GM18508 (cell line): ENCODE results near the gene CYS1.

Experiments used
- ATAC-seq: cut with Tn5 transposase; IDR thresholded peaks from one replicate; pipeline ENCODE4 v1.9.1; 2021; ENCODE audit warnings: moderate number of reproducible peaks; ENCODE audit not compliant: insufficient read depth, unreplicated experiment

The CYS1 gene

DNA sequence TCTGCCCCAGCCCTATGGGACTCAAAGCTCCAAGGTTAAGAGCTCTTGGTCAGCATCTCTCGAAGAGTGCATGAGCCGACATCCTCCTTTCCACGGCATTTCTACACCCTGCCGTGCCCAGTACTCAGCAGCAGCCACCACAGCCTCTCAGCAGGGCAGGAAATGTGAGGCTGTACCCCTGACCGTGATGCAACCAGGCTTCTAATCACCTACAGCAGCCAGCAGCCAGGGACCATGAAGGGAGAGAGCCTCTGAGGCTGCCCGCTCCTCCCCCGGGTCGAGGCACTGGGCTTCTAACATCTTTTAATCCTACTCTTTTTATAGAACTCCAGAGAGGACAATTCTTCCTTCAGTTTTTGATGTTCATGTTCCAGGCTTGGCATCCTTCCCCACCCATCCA, 6.5 kb downstream of the CYS1 start:
- ATAC-seq, result no peak

DNA sequence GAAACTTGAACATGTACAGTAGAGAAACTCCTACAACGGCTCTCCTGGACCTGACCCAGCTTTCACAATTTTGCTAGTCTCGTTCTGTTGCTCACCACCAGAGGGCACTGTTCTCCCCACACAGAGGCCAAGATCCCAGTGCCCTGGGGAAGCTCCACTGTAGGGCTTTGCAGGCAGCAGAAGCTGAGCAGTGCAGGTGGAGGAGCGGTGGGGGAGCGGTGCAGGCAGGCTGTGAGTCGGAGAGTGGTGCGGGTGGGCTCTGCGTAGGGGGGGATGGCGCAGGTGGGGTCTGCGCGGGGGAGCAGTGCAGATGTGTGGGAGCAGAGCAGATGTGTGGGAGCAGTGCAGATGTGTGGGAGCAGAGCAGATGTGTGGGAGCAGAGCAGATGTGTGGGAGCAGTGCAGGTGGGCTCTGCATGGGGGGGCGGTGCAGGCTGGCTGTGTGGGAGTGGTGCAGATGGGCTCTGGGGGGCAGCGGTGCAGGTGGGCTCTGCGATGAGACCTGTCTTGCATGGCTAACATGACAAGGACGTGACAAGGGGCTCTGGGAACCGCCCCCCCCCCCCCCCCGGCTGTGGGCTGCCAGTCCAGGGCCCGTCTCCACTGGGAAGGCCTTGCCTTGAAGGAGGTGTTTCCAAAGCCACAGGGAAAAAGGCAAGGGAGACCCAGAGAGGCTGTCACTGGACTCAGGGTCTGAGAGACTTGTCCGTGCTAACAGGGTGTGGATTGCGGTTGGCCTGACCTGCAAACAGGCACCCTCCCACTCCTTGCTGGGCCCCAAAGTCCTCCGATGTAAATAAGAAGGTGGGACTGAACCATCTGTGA, 7.3 kb downstream of the CYS1 start:
- ATAC-seq, result no peak

DNA sequence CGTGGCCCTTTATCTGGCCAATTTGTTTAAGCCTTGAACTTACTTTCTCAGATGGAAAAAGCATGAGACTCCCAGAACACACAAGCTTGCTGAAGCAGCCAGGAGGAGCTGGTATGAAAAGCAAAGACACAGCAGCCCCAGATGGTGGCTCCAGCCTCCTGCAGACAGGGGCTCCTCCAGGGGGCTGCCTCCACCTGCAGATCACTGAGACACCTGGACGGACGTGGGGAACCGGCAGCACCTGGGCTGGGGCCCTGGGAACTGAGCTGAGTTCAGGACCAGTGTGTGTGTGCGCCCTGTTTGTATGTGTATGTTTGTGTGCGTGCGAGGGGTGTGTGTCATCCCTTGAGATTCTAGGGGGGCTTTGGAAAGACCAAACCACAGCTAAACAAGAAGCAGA, 8.6 kb downstream of the CYS1 start:
- no peak for ATAC-seq

DNA sequence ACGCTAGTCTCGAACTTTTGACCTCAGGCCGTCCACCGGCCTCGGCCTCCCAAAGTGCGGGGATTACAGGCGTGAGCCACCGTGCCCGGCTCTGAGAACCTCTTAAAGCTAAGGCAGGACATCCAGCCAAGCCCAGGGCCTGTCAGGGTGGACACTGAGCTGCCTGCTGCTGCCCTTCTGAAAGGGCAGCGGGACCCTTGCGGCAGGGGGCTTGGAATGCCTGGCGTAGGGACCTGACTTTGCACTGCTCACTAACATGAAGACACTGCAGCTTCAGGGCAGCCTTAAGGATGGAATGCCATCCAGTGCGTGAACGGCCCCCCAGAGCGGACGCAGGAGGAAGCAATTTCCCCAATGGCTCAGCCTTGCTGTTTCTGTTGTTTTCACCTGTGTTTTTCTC, 9.0 kb downstream of the CYS1 start:
- ATAC-seq, result no peak

DNA sequence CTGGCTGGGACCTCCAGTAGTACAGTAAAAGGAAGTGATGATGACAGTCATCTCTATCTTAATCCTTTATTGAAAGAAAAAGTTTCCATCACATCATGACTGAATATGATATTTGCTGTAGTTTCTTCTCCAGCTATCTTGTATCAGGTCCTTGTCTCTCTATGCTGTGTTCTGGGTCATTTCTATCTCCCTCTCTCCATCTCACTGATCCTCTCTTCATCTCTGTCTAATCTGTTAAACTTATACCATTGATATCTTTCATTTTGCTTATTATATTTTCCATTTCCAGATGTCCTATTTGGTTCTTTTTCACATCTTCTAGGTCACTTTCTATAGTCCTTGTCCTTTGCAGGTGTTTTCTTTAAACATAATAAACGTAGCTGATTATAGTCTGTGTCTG, 12.3 kb downstream of the CYS1 start:
- no peak for ATAC-seq

DNA sequence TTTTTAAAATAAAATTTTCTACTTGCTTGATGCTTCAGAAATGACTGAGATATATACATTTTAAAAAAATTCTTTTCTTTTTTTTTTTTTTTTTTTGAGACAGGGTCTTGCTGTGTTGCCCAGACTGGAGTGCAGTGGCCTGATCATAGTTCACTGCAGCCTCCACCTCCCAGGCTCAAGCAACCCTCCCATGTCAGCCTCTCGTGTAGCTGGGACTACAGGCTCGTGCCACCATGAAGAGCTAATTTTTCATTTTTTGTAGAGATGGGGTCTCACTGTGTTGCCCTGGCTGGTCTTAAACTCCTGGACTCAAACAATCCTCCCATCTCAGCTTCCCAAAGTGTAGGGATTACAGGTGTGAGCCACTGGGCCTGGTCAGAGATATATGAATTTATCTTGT, 12.9 kb downstream of the CYS1 start:
- ATAC-seq, result no peak

DNA sequence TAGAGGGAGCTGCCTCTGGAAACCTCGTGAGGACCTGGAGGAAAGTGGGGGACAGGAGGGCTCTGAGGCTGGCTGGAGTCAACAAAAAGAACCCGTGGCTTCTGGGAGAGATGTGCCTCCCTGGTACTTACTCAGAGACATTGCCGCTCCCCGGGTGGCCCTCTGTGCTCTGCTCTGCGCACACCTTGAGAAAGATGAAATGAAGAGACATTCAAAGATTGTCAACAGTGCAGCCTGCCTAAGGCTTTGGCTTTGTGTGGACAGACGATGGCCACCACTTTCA, 14.5 kb downstream of the CYS1 start:
- no peak for ATAC-seq

DNA sequence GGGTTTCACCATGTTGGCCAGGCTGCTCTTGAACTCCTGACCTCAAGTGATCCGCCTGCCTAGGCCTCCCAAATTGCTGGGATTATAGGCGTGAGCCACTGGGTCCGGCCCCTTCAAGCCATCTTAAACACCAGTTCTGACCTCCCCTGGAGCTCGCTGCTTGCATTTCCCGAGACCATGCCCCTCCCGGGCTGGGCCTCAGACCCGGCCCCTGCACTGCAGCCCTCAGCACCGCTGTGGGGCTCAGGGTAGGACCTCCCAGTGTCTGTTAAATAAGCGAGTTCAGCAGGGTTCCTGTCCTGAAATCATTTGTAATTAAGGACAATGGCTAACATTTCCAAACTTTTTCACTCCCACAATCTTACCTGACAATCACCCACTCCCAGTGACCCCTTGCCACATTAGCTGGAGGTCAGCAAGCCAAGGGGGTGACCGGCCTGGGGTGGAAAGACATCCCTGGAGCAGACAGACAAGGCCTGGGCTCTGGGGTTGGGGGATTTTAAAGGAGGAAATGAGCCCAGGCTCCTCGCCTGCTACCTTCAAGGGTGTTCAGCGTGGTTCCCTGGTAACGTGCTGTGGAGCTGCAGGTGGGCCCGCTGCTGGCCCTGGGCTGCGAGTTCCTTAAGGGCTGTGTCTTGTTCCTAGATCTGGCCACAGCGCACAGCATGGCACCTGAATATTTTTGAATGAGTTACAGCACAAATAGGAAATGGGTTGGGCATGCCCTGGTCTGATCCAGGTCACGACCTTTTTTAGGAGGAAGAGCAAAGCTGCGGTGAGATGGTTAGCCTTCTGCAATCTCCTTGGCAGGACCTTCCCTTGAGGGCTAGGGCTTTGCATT, 15.1 kb downstream of the CYS1 start:
- ATAC-seq, result no peak

DNA sequence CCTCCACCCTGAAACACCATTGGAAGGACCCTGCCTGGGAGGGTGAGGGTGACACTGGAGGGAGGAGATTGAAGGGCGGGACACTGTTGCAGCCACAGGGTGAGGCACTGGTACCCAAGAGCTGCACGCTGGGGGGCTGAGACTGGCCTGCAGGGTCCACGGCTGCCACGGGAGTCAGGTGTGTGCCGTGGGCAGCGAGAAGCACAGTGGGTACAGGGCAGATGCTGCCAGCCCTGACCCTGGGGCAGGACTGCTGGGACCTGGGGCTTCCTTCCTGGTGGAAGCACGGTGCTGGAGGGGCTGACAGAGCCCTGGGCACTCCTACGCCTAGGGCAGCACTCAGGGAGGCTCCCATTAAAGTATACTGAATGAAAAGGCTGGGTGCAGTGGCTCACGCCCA, 16.6 kb downstream of the CYS1 start:
- ATAC-seq, result no peak

DNA sequence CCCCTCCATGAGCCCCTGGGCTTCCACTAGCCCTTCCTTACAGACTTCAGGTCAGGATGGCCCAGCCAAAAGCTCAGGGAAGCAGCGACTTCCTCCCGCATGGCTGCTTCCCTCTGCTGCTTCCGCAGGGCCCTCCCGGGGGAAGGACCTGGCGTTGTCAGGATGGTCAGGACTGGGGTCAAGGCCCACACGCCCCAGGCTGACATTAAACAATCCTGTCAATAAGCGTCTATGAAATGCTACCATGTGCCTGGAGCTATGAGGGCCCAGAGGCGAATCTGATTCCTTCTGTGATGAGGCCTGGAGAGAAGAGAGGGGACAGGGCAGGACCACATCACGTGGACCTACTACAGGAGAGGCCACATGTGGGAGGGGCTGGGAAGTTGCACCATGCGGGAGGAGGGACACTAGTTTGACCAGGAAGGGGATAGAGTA, 17.3 kb downstream of the CYS1 start:
- no peak for ATAC-seq

DNA sequence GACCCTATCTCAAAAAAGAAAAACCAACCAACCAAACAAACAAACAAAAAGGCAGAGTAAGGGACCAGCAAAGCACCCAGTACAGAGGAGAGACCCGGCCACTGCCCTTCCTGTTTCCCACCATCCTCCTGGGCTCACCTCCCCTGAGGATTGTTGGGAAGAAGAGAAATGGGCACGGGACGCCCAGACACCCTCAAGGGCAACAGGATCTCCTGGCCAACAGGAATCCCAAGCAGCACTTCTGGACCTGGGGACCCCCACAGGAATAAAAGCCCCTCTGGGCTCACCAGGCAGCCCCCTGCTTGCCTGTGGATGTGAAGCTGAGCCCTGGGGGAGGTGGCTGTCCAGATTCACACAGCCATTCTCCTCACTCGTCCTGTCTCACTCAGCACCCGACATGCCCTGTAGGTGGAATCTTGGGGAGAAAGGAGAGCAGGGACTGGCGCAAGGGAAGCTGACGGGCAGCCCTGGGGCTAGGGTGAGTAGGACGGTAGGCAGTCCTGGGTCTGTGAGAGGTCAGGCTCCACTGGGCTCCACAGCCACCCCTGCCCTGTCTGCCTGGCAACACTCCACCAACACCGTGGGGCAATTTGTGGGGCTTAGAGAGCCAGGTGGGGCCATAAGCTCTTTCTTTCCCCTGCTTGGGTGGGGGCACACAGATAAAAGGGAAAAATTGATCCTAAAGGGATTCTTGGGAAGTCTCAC, 18.8 kb downstream of the CYS1 start:
- ATAC-seq, result no peak

DNA sequence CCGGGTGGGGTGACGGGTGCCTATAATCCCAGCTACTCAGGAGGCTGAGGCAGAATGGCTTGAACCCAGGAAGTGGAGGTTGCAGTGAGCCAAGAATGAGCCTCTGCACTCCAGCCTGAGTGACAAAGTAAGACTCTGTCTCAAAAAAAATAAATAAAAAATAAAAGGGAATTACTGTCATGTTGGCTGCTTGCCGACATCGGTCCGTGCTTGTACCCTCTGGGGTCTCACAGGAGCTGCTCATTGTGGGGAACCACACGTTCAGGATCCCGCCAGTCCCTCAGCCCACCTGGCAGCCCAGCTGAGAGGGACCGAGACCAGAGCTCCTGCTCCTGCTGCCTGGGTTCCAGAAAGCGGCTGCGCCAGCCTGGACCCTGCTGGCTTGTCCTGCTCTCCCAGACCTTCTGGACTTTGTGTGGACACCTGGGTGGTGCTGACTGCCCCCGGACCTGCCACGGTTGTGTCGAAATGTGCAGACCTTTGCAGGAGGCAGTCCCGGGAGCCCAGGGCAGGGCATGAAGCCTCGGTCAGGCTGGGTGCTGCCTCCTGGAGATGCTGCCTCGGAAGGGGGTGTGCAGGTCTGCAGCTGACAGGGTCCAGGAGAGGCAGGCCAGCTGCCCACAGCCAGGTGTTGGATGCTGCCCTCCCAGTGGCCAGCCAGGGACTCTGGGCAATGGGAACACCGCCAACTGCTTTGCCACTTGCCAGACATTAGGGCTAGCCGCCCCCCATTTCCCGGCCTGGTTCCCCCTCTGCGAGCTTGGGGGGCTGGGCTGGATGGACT, 20.5 kb downstream of the CYS1 start:
- no peak for ATAC-seq

DNA sequence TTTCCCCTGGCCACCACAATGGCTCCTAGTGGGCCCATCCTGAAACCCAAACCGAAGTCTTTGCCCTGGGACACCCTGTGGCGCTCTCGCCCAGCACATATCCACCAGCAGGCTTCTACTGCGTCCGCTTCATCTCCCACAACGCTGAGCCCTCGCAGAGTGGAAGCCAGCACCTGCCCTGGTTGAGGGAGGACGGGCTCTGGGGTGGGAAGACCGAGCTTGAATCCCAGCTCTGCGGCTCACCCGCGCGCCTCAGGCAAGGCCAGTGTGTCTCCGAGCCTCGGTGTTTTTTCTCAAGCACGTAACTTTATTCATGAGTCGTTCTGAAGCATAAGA, 21.2 kb downstream of the CYS1 start:
- no peak for ATAC-seq

DNA sequence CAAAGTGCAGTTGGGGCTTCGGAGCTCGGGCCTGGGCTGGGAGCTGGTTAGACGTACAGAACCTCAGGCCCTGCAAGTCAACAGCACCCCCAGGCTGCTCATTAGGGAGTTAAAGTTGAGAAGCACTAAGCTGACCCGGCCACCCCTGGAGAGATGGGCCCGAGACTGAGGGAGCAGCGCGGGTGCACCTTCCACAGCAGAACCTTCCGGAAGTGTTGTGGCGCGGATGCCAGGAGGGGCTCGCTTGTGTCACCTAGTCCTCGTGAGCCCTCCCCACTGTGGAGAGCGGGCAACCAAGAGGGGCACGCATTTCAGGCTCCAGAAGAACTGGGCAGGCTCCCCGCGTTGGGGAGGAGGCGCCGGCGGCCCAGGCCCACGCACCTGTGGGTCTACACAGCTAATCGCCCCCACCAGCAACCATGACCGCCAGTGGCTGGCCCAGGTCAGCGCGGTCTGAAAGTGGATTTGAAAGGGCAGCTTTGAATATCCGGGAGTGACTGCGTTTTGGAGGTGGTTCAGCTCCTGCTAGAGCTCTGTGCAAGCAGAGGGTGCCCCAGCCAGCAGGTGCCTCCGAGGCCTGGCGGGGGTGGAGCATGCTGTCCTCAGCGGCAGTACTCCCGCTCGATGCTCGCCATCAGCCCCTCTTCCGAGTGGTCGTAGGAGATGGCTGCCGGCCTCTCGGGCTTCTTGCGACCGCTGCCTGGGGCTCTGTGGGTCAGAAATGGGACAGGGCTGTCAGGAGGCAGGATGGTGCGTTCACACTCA, 21.8 kb downstream of the CYS1 start:
- ATAC-seq, result no peak

DNA sequence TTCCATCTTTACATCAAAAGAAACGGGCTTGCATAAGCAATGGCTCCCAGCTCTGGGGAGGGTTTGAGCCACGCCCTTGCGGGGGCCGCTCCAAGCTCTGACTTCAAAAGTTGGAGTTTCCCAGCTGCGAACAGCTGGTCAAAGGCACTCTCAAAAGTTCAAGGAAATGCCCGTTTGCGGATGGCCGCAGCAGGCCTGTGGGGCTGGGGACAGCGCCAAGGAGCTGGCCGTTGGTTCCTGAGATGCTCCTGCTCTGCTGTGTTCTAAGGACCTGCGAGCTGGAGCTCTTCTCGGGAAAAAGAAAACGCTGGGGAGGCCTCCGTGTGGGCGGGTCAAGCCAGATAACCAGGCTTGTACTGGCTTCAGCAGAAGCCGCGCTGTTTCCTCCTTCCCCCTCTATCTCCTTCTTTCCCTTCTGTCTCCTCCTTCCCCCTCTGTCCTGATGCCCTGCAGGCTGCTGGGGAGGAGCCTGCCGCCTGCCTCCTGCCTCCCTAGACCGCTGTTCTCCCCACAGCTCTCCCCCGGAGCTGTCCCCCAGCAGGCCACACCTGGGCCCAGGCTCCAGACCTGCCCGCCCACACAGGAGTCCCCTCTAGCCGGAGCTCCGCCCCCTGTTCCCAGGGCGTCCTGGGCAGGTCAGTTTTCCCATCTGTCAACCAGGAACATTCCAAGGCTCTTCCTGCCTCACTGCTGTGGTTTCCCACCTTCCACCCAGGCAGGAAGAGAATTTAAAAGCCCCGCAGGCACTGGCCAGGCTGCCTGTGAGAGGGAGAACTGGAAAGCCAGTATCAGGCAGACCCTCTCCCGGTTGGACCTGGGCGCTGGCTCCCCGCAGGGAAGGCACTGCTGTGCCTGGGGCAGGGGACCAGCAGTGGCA, 22.7 kb downstream of the CYS1 start:
- ATAC-seq, result no peak

DNA sequence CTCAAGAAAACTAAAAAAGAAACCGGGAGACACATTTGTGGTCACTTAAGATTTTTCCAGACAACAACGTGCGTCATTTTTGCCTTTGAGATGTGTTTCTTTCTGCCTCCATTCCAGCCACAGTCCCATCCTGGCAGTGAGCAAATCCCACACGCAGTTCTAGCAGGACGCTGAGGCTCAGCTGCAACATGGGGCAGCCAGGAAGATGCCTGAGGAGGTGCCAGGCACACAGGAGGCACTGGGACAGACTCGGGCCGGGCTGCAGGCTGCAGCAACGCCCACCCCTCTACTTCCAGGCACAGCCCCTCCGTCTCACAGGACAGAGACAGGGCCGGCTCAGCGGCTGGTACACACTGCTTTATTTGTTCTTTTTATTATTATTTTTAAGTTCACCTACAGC, 23.8 kb downstream of the CYS1 start:
- no peak for ATAC-seq

DNA sequence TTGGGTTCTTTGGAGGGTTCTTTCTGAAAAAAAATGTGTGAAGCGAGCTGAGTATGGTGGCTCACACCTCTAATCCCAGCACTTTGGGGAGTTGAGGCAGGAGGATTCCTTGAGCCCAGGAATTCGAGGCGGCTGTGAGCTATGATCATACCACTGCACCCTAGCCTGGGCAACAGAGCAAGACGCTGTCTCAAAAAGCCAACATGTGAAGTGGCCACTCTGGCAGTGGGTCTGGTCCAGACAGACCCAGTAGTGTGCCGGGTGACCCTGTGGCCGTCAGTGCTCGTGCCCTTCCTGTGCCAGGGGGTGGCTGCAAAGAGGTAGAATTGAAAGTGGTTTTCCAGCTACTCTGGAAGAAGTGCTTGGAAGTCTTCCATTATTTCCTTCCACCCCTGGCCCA, 25.2 kb downstream of the CYS1 start:
- ATAC-seq, result no peak

DNA sequence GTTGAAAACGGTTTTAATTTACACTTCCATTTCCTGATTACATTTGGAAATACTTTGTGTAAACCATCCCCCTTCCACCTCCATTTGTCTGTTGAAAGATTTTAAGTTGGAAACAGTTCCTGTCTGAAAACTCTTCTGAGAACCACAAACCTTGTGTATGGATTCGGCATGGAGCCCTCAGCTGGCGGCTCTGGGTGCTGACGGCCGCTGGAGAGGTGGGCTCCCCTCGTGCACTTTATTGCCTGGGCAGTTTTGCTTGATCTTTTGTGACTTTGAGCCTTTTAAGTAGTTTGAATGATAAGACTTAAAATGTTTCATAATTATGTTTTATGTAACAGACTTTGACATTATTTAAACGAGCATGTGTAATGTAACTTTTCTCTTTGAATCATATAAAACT, 25.8 kb downstream of the CYS1 start:
- no peak for ATAC-seq

DNA sequence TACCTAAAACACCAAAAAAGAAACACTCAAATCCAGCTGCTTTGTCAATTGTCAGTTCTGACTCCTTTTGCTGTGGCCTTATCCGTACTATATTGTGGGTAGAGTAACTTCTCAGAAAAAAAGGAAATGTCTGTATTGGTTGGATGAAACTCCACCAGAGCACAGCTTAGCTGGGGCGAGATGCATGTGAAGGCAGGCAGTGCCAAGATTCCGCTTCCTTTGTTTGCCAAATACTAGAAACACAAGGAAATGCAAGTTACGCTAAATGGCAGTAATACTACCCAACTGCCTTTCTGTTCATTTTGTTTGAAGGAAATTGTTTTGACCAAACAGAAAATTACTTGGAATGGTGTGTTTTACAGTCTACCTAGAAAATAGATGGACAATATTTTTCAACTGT, 26.9 kb downstream of the CYS1 start:
- ATAC-seq, result no peak
